HepG2 (cell line): ENCODE results near the gene MNDA. TPM values are rescaled to one million over a fixed set of nuclear protein-coding genes. Genes with fewer than 3 reads are reported as not detected.

Experiments
- ATAC-seq: fragments of 200-7000 bp; cut with Tn5 transposase; 3 replicates; pipeline ENCODE4 v1.9.1; 2020; ENCODE audit warnings: mild to moderate bottlenecking, moderate library complexity
- BruUV-seq: library from RNA; stranded (reverse); fragments of 400-500 nt; replicated peaks from 2 replicates; lab custom pipeline; 2021; lab: Mats Ljungman, UMichigan
- CTCF ChIA-PET: fragments of 300-600 bp; formaldehyde crosslinking; extraction: SDS; loops from one replicate; lab custom pipeline; 2021; ENCODE audit warnings: low total read pairs, inconsistent platforms, low intra/inter-chr PET ratio; lab: Yijun Ruan, JAX
- POLR2A ChIA-PET: fragments of 350-600 bp; sonication (Branson Sonifier 250); formaldehyde crosslinking; loops from one replicate; lab custom pipeline; 2020; ENCODE audit warnings: antibody characterized with exemption, inconsistent platforms; lab: Yijun Ruan, JAX
- DNase-seq: peaks from one replicate; pipeline ENCODE4 v3.0.0-alpha.2; 2015; ENCODE audit warnings: low spot score
- FAIRE-seq: peaks from 3 replicates; lab custom pipeline; 2011; peaks lifted over from hg19 to GRCh38; lab: Jason Lieb, UNC
- H2AFZ ChIP-seq: one replicate; pipeline ENCODE4 v1.6.1; 2011; ENCODE audit warnings: low read length, inconsistent platforms
- H3K27ac ChIP-seq: fragments of 300-600 bp; 3 replicates; pipeline ENCODE4 v1.8.0; 2011; ENCODE audit warnings: mixed run types, mild to moderate bottlenecking, mixed read lengths, low read length, inconsistent platforms; ENCODE audit not compliant: insufficient read depth; ENCODE audit errors: extremely low read length
- H3K27me3 ChIP-seq, 2 experiments: fragments of 200-600 bp in 1 of 2; 2 replicates in 1 of 2; 3 replicates in 1 of 2; pipeline versions ENCODE4 v1.6.0 to v1.8.0; 2011; ENCODE audit warnings: low read length in 2 of 2, mild to moderate bottlenecking in 2 of 2, moderate library complexity in 2 of 2, inconsistent platforms in 1 of 2; ENCODE audit not compliant: insufficient read depth in 2 of 2, control insufficient read depth in 1 of 2
- H3K36me3 ChIP-seq, 2 experiments: fragments of 200-600 bp in 1 of 2; replicated peaks in 1 of 2; 2 replicates in 1 of 2; 3 replicates in 1 of 2; pipeline versions ENCODE4 v1.5.1 to v1.8.0; 2011; ENCODE audit warnings: low read length in 2 of 2, inconsistent platforms in 1 of 2; ENCODE audit not compliant: insufficient read depth in 2 of 2, control insufficient read depth in 1 of 2
- H3K4me1 ChIP-seq: 2 replicates; pipeline ENCODE4 v1.5.1; 2012; ENCODE audit warnings: low read length, inconsistent platforms; ENCODE audit not compliant: insufficient read depth
- H3K4me2 ChIP-seq: 2 replicates; pipeline ENCODE4 v1.6.0; 2011; ENCODE audit warnings: low read depth, low read length, inconsistent platforms
- H3K4me3 ChIP-seq, 3 experiments: fragments of 200-600 bp in 1 of 3; sonication (generic), shearing (Covaris generic) in 1 of 3; replicated peaks in 1 of 3; 2 replicates each; pipeline ENCODE4 v1.5.1; 2011 to 2016; ENCODE audit warnings: low read length in 3 of 3, inconsistent platforms in 2 of 3, low read depth in 2 of 3, mild to moderate bottlenecking in 2 of 3, control low read depth in 1 of 3, mixed read lengths in 1 of 3; ENCODE audit not compliant: insufficient read depth in 1 of 3
- H3K79me2 ChIP-seq: one replicate; pipeline ENCODE4 v1.6.1; 2011; ENCODE audit warnings: low read length, inconsistent platforms; ENCODE audit not compliant: insufficient read depth
- H3K9ac ChIP-seq: 2 replicates; pipeline ENCODE4 v1.6.0; 2011; ENCODE audit warnings: mild to moderate bottlenecking, low read depth, low read length, inconsistent platforms; ENCODE audit not compliant: insufficient read depth
- H3K9me3 ChIP-seq: 2 replicates; pipeline ENCODE4 v1.5.1; 2012; ENCODE audit warnings: mild to moderate bottlenecking, low read length
- H4K20me1 ChIP-seq: 2 replicates; pipeline ENCODE4 v1.6.0; 2011; ENCODE audit warnings: inconsistent platforms, mild to moderate bottlenecking, low read length, moderate library complexity; ENCODE audit not compliant: insufficient read depth
- ARNT2 ChIP-seq: sonication (generic); formaldehyde crosslinking; IDR thresholded peaks from 2 replicates; pipeline ENCODE4 v1.8.0; 2022; ENCODE audit warnings: mild to moderate bottlenecking, low read depth, missing genetic modification reagents, moderate library complexity
- ATRX ChIP-seq: sonication (generic); formaldehyde crosslinking; IDR thresholded peaks from 2 replicates; pipeline ENCODE4 v1.4.0; 2020; ENCODE audit warnings: missing genetic modification reagents, borderline replicate concordance
- HNRNPL ChIP-seq: fragments of 200-400 bp; formaldehyde crosslinking; IDR thresholded peaks from 2 replicates; pipeline ENCODE4 v1.6.1; 2017; ENCODE audit warnings: mild to moderate bottlenecking, low read depth, low read length
- KDM4B ChIP-seq: sonication (generic); formaldehyde crosslinking; IDR thresholded peaks from 2 replicates; pipeline ENCODE4 v1.4.0; 2020; ENCODE audit warnings: missing genetic modification reagents
- KDM5B ChIP-seq: sonication (generic); formaldehyde crosslinking; IDR thresholded peaks from 2 replicates; pipeline ENCODE4 v1.4.0; 2020; ENCODE audit warnings: missing genetic modification reagents, mild to moderate bottlenecking, borderline replicate concordance
- MTERF4 ChIP-seq: sonication (generic); formaldehyde crosslinking; IDR thresholded peaks from 2 replicates; pipeline ENCODE4 v1.8.0; 2023; ENCODE audit warnings: mild to moderate bottlenecking, missing genetic modification reagents
- NR3C1 ChIP-seq: sonication (generic); formaldehyde crosslinking; IDR thresholded peaks from 2 replicates; pipeline ENCODE4 v1.4.0; 2020; ENCODE audit warnings: missing genetic modification reagents
- PRMT3 ChIP-seq: sonication (generic); formaldehyde crosslinking; IDR thresholded peaks from 2 replicates; pipeline ENCODE4 v1.8.1; 2022; ENCODE audit warnings: low read depth, mild to moderate bottlenecking, moderate library complexity, missing genetic modification reagents, borderline replicate concordance
- SOX6 ChIP-seq, 2 experiments: fragments of 450-650 bp in 1 of 2; sonication (generic) in 1 of 2; formaldehyde crosslinking in 1 of 2; IDR thresholded peaks; 2 replicates each; pipeline versions ENCODE4 v1.4.0 to v1.6.1; 2017 to 2020; ENCODE audit warnings: antibody characterized with exemption in 1 of 2, mild to moderate bottlenecking in 1 of 2, missing genetic modification reagents in 1 of 2
- ZNF143 ChIP-seq: sonication (generic); formaldehyde crosslinking; IDR thresholded peaks from 2 replicates; pipeline ENCODE4 v1.4.0; 2020; ENCODE audit warnings: missing genetic modification reagents
- ZNF280D ChIP-seq: sonication (generic); formaldehyde crosslinking; IDR thresholded peaks from 2 replicates; pipeline ENCODE4 v1.5.1; 2020; ENCODE audit warnings: mild to moderate bottlenecking, missing genetic modification reagents
- ZNF343 ChIP-seq: sonication (generic); formaldehyde crosslinking; IDR thresholded peaks from 2 replicates; pipeline ENCODE4 v1.4.0; 2020; ENCODE audit warnings: mild to moderate bottlenecking, missing genetic modification reagents
- ZNF350 ChIP-seq: sonication (generic); formaldehyde crosslinking; IDR thresholded peaks from 2 replicates; pipeline ENCODE4 v1.4.0; 2020; ENCODE audit warnings: mild to moderate bottlenecking, low read depth, missing genetic modification reagents, borderline replicate concordance
- in situ Hi-C: cut with HindIII; loops from 2 replicates; pipeline ENCODE4 v1.10.0; 2017; ENCODE audit warnings: low pct_unique_long_range_greater_than_20kb; ENCODE audit not compliant: extremely low pct_ligation_motif_present
- intact Hi-C: fragments of 100-400 bp; cut with micrococcal nuclease; formaldehyde crosslinking; loops from one replicate; pipeline ENCODE4 v1.10.0; 2022; ENCODE audit not compliant: unreplicated experiment
- polyA plus RNA-seq, 8 experiments: library from polyadenylated mRNA; depleted of rRNA in 3 of 8; stranded (reverse) in 7 of 8; unstranded in 1 of 8; fragments of >200 nt; fragmentation: Illumina TruSeq in 4 of 8; extraction: Trizol in 4 of 8; gene quantifications; 2 replicates each; pipeline versions ENCODE4 v1.2.1 to v1.2.3, GENCODE V29; 2011 to 2016; ENCODE audit warnings: low read depth in 4 of 8, missing spikeins in 1 of 8, mixed read lengths in 1 of 8; ENCODE audit not compliant: insufficient read depth in 1 of 8
- total RNA-seq, 5 experiments: library from RNA; depleted of rRNA; stranded (reverse); fragments of >200 nt; fragmentation: Illumina TruSeq; extraction: Trizol; gene quantifications; 2 replicates each; pipeline ENCODE4 v1.2.3, GENCODE V29; 2016; ENCODE audit warnings: low read depth in 1 of 5
- TF ChIP-seq, protein P1 (sequence below): sonication (generic); formaldehyde crosslinking; IDR thresholded peaks from 2 replicates; pipeline ENCODE4 v1.9.0; 2022; ENCODE audit warnings: missing genetic modification reagents, mild to moderate bottlenecking, borderline replicate concordance
- TF ChIP-seq, protein P2 (sequence below): sonication (generic); formaldehyde crosslinking; conservative IDR thresholded peaks from 2 replicates; pipeline ENCODE4 v1.4.0; 2020; ENCODE audit warnings: missing genetic modification reagents
- TF ChIP-seq, protein P3 (sequence below): sonication (generic); formaldehyde crosslinking; IDR thresholded peaks from 2 replicates; pipeline ENCODE4 v1.5.0; 2020; ENCODE audit warnings: missing genetic modification reagents

MNDA gene
- total and polyA plus RNA-seq, 2 of the 13 experiments (the other 11 are each of a cell fraction or from before 2014, with no cell fraction given), result not detected

- Histone ChIP-seq H3K27me3 (no peaks in the 10 kb centered on the region), H3K27ac (no peak overlapping the region), H3K4me2 (no peak overlapping the region), H3K9ac (no peak overlapping the region), H3K79me2 (no peaks in the 10 kb centered on the region), H4K20me1 (no peaks in the 10 kb centered on the region), H3K4me3 (no peak overlapping the region), H3K36me3 (no peaks in the 10 kb centered on the region), H3K9me3 (peaks cover 12% of the 10 kb centered on the region), H2AFZ (no peak overlapping the region), H3K4me1 (no peaks in the 10 kb centered on the region)
- in situ Hi-C loops, result no loop called here
- BruUV-seq, result no TSS peak
- FAIRE-seq (no peak), DNase-seq (no peak), ATAC-seq (no peak)
- ChIA-PET POLR2A (no interaction called here), CTCF (no interaction called here)
- intact Hi-C loops, result no loop called here
- TF ChIP-seq ZNF280D (CRISPR knock-in tag) (no peak), ZNF343 (CRISPR knock-in tag) (no peak), NR3C1 (CRISPR knock-in tag) (no peak), SOX6 (IDR thresholded peaks at IDR 0.05) (no peak), SOX6 (CRISPR knock-in tag; IDR thresholded peaks at IDR 0.05) (no peak), ZNF350 (CRISPR knock-in tag) (no peak), KDM5B (CRISPR knock-in tag) (no peak), HNRNPL (no peak), PRMT3 (CRISPR knock-in tag) (no peak), ARNT2 (CRISPR knock-in tag) (no peak), ATRX (CRISPR knock-in tag) (no peak), ZNF143 (CRISPR knock-in tag) (no peak), MTERF4 (CRISPR knock-in tag) (no peak), KDM4B (no peak)
- TF ChIP-seq, protein P1, sequence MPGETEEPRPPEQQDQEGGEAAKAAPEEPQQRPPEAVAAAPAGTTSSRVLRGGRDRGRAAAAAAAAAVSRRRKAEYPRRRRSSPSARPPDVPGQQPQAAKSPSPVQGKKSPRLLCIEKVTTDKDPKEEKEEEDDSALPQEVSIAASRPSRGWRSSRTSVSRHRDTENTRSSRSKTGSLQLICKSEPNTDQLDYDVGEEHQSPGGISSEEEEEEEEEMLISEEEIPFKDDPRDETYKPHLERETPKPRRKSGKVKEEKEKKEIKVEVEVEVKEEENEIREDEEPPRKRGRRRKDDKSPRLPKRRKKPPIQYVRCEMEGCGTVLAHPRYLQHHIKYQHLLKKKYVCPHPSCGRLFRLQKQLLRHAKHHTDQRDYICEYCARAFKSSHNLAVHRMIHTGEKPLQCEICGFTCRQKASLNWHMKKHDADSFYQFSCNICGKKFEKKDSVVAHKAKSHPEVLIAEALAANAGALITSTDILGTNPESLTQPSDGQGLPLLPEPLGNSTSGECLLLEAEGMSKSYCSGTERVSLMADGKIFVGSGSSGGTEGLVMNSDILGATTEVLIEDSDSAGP, result no peak
- TF ChIP-seq, protein P2, sequence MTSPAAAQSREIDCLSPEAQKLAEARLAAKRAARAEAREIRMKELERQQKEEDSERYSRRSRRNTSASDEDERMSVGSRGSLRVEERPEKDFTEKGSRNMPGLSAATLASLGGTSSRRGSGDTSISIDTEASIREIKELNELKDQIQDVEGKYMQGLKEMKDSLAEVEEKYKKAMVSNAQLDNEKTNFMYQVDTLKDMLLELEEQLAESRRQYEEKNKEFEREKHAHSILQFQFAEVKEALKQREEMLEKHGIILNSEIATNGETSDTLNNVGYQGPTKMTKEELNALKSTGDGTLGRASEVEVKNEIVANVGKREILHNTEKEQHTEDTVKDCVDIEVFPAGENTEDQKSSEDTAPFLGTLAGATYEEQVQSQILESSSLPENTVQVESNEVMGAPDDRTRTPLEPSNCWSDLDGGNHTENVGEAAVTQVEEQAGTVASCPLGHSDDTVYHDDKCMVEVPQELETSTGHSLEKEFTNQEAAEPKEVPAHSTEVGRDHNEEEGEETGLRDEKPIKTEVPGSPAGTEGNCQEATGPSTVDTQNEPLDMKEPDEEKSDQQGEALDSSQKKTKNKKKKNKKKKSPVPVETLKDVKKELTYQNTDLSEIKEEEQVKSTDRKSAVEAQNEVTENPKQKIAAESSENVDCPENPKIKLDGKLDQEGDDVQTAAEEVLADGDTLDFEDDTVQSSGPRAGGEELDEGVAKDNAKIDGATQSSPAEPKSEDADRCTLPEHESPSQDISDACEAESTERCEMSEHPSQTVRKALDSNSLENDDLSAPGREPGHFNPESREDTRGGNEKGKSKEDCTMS (CRISPR knock-in tag), result no peak
- TF ChIP-seq, protein P3, sequence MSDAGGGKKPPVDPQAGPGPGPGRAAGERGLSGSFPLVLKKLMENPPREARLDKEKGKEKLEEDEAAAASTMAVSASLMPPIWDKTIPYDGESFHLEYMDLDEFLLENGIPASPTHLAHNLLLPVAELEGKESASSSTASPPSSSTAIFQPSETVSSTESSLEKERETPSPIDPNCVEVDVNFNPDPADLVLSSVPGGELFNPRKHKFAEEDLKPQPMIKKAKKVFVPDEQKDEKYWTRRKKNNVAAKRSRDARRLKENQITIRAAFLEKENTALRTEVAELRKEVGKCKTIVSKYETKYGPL (CRISPR knock-in tag), result no peak
Measured at GRCh38 chr1:158893654-158894053, 62.5 kb downstream of the MNDA start.
